ENCODE results near the gene TMEM168.
A peak's percentile ranks its signal among the peaks of the same experiment; 100 is the strongest.
"Not testable (repeated sequence)": the region's sequence is repeated elsewhere in the genome, so short reads cannot be mapped to it uniquely, and the experiment has no call there.

Gene TMEM168

DNA sequence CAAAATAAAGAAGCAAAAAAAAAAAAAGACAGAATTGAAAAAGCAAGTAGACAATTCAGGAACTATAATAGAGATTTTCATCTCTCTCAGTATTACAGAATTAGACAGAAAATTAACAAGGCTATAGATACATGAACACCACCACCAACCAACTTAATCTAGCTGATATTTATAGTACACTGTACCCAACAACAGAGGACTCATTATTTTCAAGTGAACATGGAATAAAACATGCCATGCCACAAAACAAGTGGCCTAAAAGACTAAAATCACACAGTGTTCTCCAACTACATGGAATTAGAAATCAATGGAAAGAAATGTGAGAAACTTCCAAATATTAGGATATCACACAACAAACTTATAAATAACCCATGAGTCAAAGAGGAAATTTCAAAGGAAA, 9.1 kb downstream of the TMEM168 start:
- no peak for DNase-seq

DNA sequence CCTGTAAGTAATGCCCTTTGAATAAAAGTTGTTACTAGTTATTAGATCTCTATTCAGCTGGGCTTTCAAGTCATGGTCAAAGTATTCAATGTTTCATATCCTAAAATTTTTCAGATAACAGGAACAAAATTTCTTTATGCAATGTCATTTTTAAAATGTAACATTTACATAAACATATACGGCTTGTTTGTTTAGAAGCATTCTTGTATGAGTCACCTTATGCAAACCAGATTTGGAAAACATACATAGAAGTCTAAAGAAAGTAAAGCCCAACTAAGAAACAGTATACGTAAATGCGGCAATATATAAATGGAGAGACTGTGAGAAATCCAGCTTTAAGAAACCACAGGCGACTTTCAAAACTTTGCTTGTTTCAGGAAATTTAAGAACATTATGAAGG, 10.5 kb downstream of the TMEM168 start:
- DNase-seq = peak; percentile 62

DNA sequence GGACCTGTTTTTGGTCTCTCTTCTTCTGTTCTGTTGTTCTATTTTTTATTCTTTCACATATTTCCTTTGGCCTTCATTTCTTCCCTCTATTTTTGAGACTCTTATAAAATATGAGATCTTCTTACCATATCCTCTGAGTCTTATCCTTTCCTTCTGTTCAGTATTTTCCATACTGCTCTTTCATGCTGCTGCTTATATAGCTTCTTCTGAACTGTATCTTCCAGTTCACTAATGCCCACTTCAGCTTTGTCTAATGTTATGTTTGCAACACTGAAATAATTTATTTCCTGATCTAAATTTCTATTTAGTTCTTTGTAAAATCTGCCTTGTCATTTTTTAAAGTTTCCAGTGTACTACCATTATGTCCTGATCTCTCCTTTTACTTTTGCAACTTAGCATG, 12.8 kb downstream of the TMEM168 start:
- no peak for DNase-seq

DNA sequence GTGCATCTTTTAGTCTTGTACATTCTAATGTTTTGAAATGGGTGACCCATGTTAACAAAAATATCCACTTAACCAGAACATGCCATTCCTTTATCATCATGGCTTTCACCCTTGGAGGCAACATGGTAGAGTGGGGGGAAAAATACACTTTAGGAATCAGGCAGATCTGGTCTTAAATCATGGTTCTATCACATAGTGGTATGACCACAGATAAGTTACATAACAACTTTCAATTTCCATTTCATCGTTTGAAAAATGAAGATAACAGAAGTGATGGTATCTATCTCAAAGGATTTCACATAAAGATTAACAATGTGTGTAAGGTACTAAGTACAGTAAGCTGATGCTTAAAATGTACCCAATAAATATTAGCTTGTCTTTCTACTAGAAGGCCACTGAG, 19.0 kb downstream of the TMEM168 start:
- DNase-seq = no peak

DNA sequence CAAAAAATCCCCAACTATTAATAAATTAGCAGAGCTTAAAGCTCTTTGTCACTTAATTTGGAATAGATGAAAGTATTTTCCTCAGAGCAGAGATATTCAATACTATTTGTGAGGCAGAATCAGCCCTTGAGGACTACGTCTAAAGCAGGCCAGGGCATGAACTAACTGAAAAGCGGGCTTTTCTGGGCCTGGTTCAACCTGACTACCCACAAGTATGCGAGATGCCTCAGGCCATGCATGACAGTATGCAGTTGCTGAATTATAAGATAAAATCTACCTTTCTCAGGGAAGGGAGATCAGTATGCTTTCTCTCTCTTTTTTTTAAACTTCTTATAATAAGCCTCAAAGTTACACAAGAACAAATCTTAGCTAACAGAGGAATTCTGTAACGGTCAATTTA, 20.1 kb downstream of the TMEM168 start:
- DNase-seq = no peak

DNA sequence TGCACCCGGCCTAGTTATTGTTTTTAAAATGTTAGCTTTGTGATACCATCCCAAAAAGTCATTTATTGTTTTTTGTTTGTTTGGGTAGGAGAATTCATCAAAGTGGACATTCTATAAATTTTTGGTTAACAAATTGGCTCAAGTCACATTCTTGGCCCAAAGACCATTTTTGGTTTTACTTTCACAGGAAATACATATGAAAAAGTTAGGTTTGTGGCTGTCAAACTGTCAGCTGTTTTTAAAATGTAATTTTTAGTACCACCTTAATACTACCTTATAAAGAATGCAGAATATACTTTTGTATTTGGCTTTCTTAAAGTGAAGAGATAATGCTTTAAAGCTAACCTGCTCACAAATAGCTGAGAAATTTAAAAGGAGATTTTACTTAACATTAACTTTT, 25.1 kb downstream of the TMEM168 start:
- no peak for DNase-seq

DNA sequence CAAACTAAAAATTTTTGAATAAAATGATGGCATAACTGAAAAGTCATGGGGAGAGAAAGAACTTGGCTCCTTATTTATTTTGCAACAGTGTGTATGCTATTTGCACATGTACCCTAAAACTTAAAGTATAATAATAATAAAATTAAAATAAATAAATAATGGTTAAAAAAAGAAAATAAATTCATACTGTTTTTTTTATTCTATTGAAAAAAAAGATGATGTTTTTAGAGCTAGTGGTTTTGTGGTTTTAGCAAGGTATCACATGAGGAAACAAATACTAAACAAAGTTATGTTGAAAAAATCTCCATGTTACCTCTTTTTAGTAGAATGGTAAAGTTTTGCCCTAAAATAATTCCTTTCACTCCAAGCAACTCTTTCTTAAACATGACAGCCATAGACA, 26.2 kb downstream of the TMEM168 start:
- no peak for DNase-seq

DNA sequence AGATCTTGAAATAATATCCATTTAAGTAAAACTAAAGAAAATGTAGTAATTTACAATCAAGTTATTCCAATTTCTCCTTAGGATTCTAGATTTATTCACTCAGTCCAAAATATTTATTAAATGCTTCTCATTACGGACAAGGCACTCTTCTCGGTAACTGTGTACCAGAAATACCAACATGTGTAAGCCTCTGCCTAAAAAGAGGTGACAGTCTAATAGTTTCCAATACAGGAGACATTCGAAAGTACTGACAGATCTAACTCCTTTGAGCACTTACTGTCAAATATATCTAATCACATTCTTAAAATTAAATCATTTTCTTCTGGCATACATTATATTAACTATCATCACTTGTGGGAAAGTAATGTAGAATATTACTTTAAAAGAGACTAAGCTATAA, 26.9 kb downstream of the TMEM168 start:
- DNase-seq = no peak

DNA sequence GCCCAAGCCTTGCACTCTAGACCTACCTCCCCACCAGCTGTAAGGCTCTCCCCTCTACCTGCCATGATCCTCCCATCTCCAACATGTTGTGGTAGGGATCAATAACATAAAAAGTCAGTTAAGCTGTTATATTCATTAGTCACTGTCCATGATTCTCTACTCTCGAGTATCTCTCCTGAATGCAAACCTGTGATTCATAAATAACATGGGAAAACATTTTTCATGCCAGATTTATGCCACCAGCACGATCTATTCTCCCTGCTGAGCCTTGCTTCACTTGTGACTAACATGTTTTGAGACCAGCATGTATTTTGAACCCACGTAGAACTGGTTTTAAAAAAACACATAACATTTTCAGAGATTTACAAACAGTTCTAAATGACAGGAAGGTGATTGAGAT, 30.3 kb downstream of the TMEM168 start:
- DNase-seq = peak; percentile 18

DNA sequence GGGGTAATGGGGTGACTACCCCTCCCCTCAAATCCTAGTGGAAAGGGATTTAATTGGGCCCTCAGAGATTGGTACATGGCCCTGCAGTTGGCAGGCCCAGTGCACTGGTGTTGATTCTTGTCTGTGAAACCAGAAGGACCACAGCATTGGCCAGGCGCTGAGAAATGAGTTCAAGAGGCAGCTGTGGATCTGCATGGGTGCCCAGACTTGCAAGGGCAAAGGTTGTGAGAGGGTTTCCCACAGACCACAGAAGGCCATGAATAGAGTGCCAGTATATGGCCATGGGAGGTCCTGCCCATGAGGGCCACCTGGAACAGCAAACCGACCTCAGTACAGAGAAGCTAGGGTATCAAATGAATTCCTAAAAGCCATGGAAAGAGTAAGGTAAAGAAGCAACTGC, 32.9 kb downstream of the TMEM168 start:
- no peak for DNase-seq

DNA sequence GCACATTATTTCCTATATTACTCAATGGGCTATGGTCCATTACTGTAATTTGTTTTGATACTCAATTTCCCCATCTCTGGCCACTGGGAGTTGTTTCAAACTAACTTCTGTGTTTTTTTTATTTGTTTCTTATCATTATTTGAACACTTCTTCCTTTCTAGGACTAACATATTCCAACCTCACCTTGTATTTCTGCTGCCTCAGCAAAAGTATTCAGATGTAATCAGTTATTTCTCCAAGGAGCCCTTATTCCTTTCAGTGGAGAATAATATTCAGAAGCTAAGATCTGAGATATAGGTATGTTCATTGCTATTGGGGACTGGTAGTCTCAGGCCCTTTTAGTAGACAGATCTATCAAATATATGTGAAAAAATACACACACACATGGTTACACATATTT, 36.9 kb downstream of the TMEM168 start:
- no peak for DNase-seq

DNA sequence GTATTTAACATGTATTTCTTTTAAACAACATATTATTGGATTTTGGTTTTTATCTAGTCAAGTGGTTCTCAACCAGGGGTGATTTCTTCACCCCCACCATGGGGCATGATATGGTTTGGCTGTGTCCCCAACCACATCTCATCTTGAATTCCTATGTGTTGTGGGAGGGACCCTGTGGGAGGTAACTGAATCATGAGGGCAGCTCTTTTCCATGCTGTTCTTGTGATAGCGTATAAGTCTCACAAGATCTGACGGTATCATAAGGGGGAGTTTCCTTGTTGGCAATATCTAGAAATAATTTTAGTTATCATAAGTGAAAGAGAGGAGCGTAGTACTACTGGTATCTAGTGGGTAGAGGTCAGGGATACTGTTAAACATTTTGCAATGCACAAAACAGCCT, 37.6 kb downstream of the TMEM168 start:
- DNase-seq = no peak

DNA sequence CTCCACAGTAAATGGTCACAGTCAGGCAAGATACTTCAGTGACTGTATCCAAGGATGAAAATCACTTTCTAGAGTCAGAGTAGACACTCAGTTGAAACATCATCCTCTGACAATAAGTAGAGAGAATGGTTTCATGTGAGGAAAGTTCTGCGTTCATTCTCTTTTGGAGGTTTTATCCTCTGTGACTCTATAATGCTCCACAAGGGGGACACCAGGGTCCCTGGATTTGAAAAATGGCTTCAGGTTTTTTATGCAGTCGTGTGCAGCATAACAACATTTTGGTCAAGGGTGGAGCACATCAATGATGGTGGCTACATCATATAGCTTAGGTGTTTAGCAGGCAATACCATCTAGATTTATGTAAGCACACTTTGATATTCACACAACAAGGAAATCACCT, 40.4 kb downstream of the TMEM168 start:
- no peak for DNase-seq

DNA sequence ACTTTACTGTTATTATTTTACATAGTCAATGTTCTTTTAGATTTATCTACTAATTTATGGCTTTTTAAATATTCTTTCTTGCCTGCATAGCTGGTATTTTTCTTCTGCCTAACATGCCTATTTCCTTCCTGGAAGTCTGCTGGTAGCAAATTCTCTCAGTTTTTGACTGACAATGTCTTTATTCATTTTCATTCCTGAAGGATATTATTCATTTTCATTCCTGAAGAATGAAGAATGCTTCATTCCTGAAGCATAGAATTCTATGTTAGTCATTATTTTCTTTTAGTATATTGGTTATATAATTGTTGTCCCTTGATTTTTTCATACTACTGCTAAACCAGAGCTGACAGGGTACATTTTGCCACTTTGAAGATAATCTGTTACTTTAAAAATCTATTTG, 41.8 kb downstream of the TMEM168 start:
- peak; percentile 64 for DNase-seq

DNA sequence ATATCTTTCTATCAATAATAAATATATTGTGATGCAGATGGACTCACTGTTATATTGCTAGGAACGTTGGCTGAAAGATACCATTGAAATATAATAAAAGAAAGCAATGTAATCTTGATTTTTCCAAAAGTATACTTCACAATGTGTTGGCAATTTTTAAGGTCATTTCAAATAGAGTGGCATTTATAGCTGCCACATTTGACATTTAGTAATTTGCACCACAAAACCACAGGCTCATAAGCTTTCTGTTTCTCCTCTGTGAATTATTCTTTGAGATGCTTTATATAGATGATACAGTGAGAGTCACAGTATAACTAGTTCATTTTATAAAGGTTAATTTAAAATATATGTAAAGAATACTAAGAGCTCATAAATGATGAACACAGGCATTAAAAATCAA, 44.6 kb downstream of the TMEM168 start:
- DNase-seq = no peak

DNA sequence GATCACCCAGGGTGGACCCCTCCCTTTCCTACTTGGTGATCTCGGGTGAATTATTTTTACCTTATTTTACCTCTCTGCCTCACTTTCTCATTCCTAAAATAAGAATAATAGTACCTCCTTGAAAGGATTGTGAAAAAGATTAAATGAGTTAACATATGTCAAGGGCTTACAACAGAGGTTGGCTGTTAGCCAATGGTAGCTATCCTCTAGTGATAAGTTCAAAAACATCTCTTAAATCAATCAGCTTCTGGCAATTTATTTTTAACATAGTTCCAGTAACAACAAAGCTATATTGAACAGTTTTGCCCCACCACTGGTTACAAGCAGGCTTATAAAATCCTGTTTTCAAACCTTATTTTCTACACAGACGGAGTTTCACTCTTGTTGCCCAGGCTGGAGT, 45.4 kb downstream of the TMEM168 start:
- DNase-seq = no peak

DNA sequence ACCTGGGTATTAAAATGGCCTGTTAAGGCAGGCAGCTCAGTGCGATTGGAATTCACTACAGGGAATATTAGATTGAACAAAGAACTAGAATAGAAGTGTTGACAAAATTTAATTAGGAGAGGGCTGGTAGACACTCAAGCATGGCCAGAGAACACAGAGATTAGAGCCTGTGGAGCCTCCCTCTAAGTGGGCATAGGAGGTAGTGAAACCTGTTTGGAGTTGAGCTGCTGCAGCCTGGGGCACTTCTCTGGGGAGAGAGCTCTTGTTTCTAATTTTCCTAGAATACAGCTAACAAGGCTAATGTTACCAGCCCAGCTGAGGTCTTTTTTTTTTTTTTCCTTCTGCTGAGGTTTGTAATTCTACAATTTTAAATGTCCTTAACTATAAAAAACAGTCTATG, 46.4 kb downstream of the TMEM168 start:
- no peak for DNase-seq

DNA sequence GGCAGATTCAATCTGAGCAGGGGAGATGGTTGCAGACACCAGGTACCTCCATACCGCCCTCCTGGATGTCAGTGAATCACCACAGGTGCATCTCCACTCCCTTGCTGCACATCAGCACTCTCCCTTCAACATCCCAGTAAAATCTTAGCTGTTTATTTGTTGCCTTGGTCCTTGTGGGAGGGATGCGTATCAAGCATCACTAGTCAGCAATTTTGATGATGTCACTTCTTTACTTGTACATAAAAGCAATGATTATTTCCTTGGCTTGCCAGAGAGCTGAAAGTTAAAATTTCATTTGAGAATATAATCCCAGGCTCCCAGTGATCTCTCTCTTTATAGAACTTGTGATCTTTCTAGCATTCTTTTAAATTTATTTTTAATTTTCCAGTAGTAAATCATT, 49.5 kb downstream of the TMEM168 start:
- no peak for DNase-seq

DNA sequence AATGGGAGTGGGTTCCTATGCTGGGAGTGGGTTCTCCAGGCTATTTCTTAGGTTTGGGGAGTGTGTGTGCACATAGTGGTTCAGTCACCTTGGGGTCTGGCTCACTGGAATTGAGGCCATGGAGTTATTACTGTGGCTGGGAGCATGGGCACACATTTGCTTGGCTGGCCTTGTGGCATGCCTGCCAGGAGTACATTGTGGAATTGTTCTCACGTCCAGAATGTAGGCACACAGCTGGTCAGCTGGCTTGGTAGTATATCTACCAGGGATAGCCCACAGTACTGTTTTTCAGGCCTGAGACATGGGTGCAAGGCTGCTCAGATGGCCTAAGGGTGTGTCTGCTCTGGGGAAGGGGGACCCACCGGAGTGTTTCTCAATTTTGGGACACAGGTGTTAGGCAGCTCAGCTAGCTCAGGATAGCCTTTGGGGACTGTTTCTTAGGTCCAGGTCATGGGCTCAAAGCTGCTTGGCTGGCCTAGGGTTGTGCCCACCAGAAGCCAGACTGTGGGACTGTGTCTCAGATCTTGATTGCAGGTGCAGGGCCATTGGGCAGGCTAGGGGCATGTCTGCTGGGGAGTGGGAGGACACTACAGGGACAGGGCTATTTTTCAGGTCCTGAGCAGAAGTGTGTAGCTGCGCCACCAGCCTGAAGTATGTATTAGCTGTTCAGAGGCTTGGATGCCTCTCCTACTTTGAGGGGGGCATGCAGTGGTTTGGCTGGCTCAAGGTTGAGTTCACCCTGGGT, 50.6 kb downstream of the TMEM168 start:
- DNase-seq = no peak

DNA sequence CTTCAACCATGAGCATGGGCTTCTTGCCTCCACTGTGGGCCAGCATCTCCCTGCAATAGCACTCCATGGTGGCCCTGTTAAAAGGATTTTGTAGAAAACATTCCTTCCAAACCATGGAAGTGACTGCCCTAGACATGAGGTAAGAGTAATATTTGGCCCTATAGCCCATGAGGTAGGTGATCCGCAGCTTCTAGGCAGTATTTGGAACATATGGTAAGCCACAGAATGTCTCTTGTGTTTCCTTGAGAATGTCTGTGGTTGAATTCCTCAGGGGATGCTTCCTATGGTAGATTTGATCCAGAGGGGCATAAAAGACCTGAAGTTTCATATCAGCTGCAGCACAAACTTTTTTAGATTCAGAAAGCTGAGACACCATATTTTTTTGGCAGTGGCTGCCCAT, 54.9 kb downstream of the TMEM168 start:
- DNase-seq = no peak

DNA sequence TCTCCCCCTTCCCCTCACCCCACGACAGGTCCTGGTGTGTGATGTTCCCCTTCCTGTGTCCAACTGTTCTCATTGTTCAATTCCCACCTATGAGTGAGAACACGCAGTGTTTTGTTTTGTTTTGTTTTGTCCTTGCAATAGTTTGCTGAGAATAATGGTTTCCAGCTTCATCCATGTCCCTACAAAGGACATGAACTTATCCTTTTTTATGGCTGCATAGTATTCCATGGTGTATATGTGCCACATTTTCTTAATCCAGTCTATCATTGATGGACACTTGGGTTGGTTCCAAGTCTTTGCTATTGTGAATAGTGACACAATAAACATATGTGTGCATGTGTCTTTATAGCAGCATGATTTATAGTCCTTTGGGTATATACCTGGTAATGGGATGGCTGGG, 58.9 kb downstream of the TMEM168 start:
- not testable (repeated sequence) for DNase-seq

DNA sequence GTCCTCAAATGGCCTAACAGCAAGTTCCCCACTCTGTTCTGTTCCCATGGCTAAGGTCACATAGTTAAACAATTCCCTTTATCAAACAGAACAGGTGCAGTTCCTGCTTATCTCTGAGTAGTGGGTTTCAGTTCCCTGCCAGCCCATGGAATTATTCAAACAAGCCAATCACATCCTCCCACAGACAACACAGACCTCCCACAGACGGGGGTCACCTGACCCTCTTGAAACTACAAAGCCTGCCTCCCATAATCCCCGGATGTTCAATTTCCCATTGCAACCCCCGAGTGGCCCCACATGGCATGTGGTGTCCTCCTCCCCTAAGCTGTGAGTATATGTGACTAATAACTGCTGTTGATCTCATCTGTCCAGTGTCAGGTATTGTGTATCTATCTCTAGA, 64.1 kb downstream of the TMEM168 start:
- no peak for DNase-seq

DNA sequence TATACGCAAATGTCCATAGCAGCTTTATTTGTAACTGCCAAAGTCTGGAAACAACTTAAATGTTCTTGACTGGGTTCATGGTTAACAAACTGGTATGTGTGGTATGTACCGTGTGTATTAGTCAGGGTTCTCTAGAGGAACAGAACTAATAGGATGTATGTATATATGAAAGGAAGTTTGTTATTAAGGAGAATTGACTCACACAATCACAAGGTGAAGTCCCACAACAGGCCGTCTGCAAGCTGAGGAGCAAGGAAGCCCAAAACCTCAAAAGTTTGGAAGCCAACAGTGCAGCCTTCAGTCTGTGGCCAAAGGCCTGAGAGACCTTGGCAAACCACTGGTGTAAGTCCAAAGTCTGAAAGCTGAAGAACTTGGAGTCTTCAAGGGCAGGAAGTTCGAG, 66.8 kb downstream of the TMEM168 start:
- DNase-seq = peak; percentile 54

DNA sequence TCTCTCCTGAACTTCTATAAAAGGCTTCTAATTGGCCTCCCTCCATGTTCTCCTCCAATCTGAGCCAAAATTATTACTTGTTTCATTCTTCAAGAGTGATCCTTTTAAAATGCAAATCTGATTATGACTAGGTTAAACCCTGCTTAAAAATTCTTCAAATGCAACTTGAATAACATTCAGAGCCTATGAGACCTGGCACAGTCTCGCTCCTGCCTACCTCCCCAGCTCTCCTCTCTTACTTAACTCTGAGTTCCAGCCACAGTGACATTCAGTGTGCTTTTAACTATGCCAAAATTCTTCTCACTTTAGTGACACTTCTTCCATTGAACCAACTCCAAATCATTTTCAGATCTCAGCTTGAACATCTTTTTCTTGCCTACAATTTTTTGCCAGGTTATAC, 68.8 kb downstream of the TMEM168 start:
- no peak for DNase-seq

DNA sequence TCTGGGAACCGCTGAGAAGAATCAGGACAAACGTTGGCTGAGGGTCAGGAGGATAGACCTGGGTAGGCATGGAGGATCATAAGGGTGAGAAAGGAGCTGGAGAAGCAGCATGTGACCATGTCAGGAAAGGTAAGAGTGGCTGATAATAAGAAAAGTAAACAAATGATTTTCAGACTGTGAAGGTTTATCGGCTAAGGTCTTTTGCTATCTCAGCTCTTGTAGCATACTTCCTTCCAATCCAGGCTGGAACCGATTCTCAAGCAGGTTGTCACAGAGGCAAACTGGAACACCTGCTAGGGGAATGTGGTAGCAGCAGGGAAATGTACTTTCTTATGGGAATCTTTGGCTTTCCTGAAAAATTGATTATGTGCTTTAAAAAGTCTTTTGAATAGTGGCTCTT, 74.7 kb downstream of the TMEM168 start:
- DNase-seq = no peak

Data from fibroblast of skin of back (primary cell).